Trophoblast cell (in vitro differentiated cells and primary cell): Measurements from ENCODE around the gene UGCG.
"Not testable (repeated sequence)": the region's sequence is repeated elsewhere in the genome, so short reads cannot be mapped to it uniquely, and the experiment has no call there.

Experiments used
- DNase-seq, 2 donors: peaks; one replicate each; pipeline ENCODE4 v3.0.0-alpha.2; 2016
- H2AFZ ChIP-seq: 2 replicates; pipeline ENCODE4 v1.6.1; 2013; ENCODE audit warnings: low read length, moderate library complexity, mild to moderate bottlenecking; ENCODE audit not compliant: insufficient read depth, poor library complexity
- H2AK5ac ChIP-seq: 2 replicates; pipeline ENCODE4 v1.6.1; 2013; ENCODE audit warnings: mild to moderate bottlenecking, low read length
- H2BK120ac ChIP-seq: 2 replicates; pipeline ENCODE4 v1.6.1; 2013; ENCODE audit warnings: low read length, mild to moderate bottlenecking, moderate library complexity; ENCODE audit not compliant: insufficient read depth, poor library complexity
- H2BK12ac ChIP-seq: 2 replicates; pipeline ENCODE4 v1.6.1; 2013; ENCODE audit warnings: mild to moderate bottlenecking, low read length, moderate library complexity
- H2BK5ac ChIP-seq: 2 replicates; pipeline ENCODE4 v1.6.1; 2013; ENCODE audit warnings: low read length, low read depth, moderate library complexity, mild to moderate bottlenecking; ENCODE audit not compliant: poor library complexity
- H3K14ac ChIP-seq: 2 replicates; pipeline ENCODE4 v1.6.1; 2013; ENCODE audit warnings: mild to moderate bottlenecking, low read length
- H3K18ac ChIP-seq: 2 replicates; pipeline ENCODE4 v1.6.1; 2013; ENCODE audit warnings: mild to moderate bottlenecking, low read length
- H3K23ac ChIP-seq: 2 replicates; pipeline ENCODE4 v1.6.1; 2013; ENCODE audit warnings: low read length
- H3K27ac ChIP-seq: 2 replicates; pipeline ENCODE4 v1.5.1; 2013; ENCODE audit warnings: low read depth, mild to moderate bottlenecking, inconsistent platforms, low read length, moderate library complexity
- H3K27me3 ChIP-seq: 2 replicates; pipeline ENCODE4 v1.6.1; 2013; ENCODE audit warnings: inconsistent platforms, mild to moderate bottlenecking, low read length, moderate library complexity; ENCODE audit not compliant: insufficient read depth
- H3K36me3 ChIP-seq, 2 experiments: 1 replicate in 1 of 2; 2 replicates in 1 of 2; pipeline ENCODE4 v1.6.1; 2013; ENCODE audit warnings: low read length in 2 of 2, mild to moderate bottlenecking in 2 of 2, moderate library complexity in 1 of 2; ENCODE audit not compliant: insufficient read depth in 2 of 2, control insufficient read depth in 1 of 2
- H3K4ac ChIP-seq: 2 replicates; pipeline ENCODE4 v1.6.1; 2013; ENCODE audit warnings: low read depth, mild to moderate bottlenecking, low read length, moderate library complexity
- H3K4me1 ChIP-seq, 2 experiments: 1 replicate in 1 of 2; 2 replicates in 1 of 2; pipeline ENCODE4 v1.6.1; 2013; ENCODE audit warnings: low read length in 2 of 2, mild to moderate bottlenecking in 2 of 2, moderate library complexity in 1 of 2; ENCODE audit not compliant: insufficient read depth in 2 of 2, control insufficient read depth in 1 of 2
- H3K4me2 ChIP-seq: 2 replicates; pipeline ENCODE4 v1.6.1; 2013; ENCODE audit warnings: inconsistent platforms, mild to moderate bottlenecking, low read length, moderate library complexity
- H3K4me3 ChIP-seq: 2 replicates; pipeline ENCODE4 v1.5.1; 2013; ENCODE audit warnings: mild to moderate bottlenecking, low read depth, low read length, inconsistent platforms
- H3K79me1 ChIP-seq: one replicate; pipeline ENCODE4 v1.6.1; 2013; ENCODE audit warnings: low read length
- H3K79me2 ChIP-seq: 2 replicates; pipeline ENCODE4 v1.6.1; 2013; ENCODE audit warnings: low read length, mild to moderate bottlenecking; ENCODE audit not compliant: control insufficient read depth, insufficient read depth, poor library complexity
- H3K9ac ChIP-seq: 2 replicates; pipeline ENCODE4 v1.6.1; 2013; ENCODE audit warnings: mild to moderate bottlenecking, low read length
- H3K9me3 ChIP-seq: 2 replicates; pipeline ENCODE4 v1.6.1; 2013; ENCODE audit warnings: low read depth, mild to moderate bottlenecking, control low read depth, inconsistent platforms, low read length; ENCODE audit not compliant: insufficient read depth
- H4K12ac ChIP-seq: 2 replicates; pipeline ENCODE4 v1.6.1; 2013; ENCODE audit warnings: low read depth, mild to moderate bottlenecking, low read length, moderate library complexity
- H4K8ac ChIP-seq: 2 replicates; pipeline ENCODE4 v1.6.1; 2013; ENCODE audit warnings: low read depth, mild to moderate bottlenecking, low read length, moderate library complexity
- H4K91ac ChIP-seq: one replicate; pipeline ENCODE4 v1.6.1; 2013; ENCODE audit warnings: low read depth, mild to moderate bottlenecking, low read length, moderate library complexity
- WGBS: extraction: QIAGEN DNeasy Blood & Tissue Kit; methylation state at CpG from one replicate; pipeline ENCODE4 v1.1.7; 2013; ENCODE audit warnings: missing lambda C conversion rate; ENCODE audit not compliant: insufficient read length, insufficient coverage; ENCODE audit errors: extremely low coverage; 5-methylcytosine and 5-hydroxymethylcytosine counted together

UGCG gene

DNA sequence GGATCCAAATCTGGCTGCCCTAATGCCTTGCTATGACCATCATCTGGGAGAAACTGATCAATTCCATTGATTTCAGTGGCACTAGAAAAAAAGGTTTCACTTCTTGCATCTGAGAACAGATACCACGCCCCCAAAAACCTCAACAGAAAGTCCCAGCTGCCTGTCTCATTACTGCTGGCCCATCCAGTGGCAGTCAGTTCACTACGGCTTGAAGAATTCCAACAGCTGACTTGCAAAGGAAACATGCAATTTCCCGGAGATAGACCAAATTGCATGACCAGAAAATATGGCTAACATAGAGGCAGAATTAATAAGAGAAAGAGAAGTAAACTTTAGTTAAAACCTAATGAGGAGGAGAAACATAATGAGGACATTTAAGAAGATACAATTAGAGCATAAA, 48.6 kb downstream of the UGCG start:
- H3K4me1 ChIP-seq = no peaks in the 10 kb centered on the region
- H3K9ac ChIP-seq = no peak overlapping the region
- no peaks in the 10 kb centered on the region for H3K79me2 ChIP-seq
- H3K36me3 ChIP-seq = no peaks in the 10 kb centered on the region
- no peak overlapping the region for H2AFZ ChIP-seq
- no peak overlapping the region for H2BK5ac ChIP-seq
- no peak overlapping the region for H2BK120ac ChIP-seq
- no peak overlapping the region for H4K91ac ChIP-seq
- no peaks in the 10 kb centered on the region for H3K27me3 ChIP-seq
- H3K4me3 ChIP-seq = no peak overlapping the region
- H4K8ac ChIP-seq = no peak overlapping the region
- peak; percentile 42 to 55 for DNase-seq
- H3K9me3 ChIP-seq = no peaks in the 10 kb centered on the region
- no peak overlapping the region for H2AK5ac ChIP-seq
- no peak overlapping the region for H4K12ac ChIP-seq
- no peak overlapping the region for H3K23ac ChIP-seq
- H3K18ac ChIP-seq = no peak overlapping the region
- no peak overlapping the region for H3K27ac ChIP-seq
- H3K14ac ChIP-seq = no peak overlapping the region
- no peak overlapping the region for H2BK12ac ChIP-seq
- no peaks in the 10 kb centered on the region for H3K79me1 ChIP-seq
- WGBS = no CpG with 5 or more reads among the region's 3 CpGs
- no peak overlapping the region for H3K4me2 ChIP-seq
- no peak overlapping the region for H3K4ac ChIP-seq

DNA sequence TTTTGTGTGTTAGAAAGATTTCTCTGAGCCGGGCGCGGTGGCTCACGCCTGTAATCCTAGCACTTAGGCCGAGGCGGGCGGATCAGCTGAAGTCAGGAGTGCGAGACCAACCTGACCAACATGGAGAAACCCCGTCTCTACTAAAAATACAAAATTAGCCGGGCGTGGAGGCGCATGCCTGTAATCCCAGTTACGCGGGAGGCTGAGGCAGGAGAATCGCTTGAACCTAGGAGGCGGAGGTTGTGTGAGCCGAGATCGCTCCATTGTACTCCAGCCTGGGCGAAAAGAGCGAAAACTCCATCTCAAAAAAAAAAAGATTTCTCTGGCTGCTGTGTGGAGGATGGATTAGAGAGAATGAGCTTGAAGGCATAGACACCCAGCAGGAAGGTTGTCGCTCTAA, 51.5 kb downstream of the UGCG start:
- not testable (repeated sequence) for H3K4ac ChIP-seq, H3K23ac ChIP-seq, H2AFZ ChIP-seq, H2BK5ac ChIP-seq, H3K4me3 ChIP-seq, H3K14ac ChIP-seq, H3K4me1 ChIP-seq, H2BK12ac ChIP-seq, H3K4me2 ChIP-seq, H4K91ac ChIP-seq, H3K79me2 ChIP-seq, H4K12ac ChIP-seq, H2AK5ac ChIP-seq, H3K27ac ChIP-seq, H2BK120ac ChIP-seq, H3K18ac ChIP-seq, H3K27me3 ChIP-seq, DNase-seq, H3K36me3 ChIP-seq, H3K9ac ChIP-seq, H3K79me1 ChIP-seq, H3K9me3 ChIP-seq, H4K8ac ChIP-seq
- WGBS = no CpG with 5 or more reads among the region's 21 CpGs

- Histone ChIP-seq H2AFZ (no peak overlapping the region), H3K18ac (no peak overlapping the region), H3K4me3 (no peak overlapping the region), H3K14ac (no peak overlapping the region), H3K4me1 (no peaks in the 10 kb centered on the region), H3K27ac (no peak overlapping the region), H4K91ac (no peak overlapping the region), H3K27me3 (no peaks in the 10 kb centered on the region), H4K8ac (no peak overlapping the region), H3K9me3 (no peaks in the 10 kb centered on the region), H3K4ac (no peak overlapping the region), H3K23ac (no peak overlapping the region), H3K36me3 (no peaks in the 10 kb centered on the region), H4K12ac (no peak overlapping the region), H3K9ac (no peak overlapping the region), H3K79me1 (no peaks in the 10 kb centered on the region), H2BK120ac (no peak overlapping the region), H2AK5ac (no peak overlapping the region), H3K79me2 (no peaks in the 10 kb centered on the region), H3K4me2 (no peak overlapping the region), H2BK12ac (no peak overlapping the region), H2BK5ac (no peak overlapping the region)
- DNase-seq = no peak
- no CpG with 5 or more reads among the region's 2 CpGs for WGBS
Observed at GRCh38 chr9:111948951-111949350, 52.3 kb downstream of the UGCG start.

DNA sequence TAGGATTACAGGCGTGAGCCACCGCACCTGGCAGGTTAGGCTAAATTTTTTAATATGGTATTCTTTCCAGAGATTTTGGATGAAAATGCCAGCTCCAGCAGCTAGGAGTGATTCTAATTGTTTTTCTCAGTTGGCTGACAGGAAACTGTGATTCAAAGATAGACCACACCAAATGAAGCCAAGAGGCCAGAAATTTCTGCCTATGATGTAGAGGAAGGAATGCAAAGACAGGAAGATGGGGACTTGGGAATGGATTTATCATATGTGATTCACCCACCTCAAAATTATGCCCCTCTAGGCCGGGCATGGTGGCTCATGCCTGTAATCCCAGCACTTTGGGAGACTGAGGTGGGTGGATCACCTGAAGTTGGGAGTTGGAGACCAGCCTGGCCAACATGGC, 53.3 kb downstream of the UGCG start:
- Histone ChIP-seq H3K4me1 (no peaks in the 10 kb centered on the region), H3K9me3 (no peaks in the 10 kb centered on the region), H2BK120ac (no peak overlapping the region), H3K9ac (no peak overlapping the region), H3K36me3 (no peaks in the 10 kb centered on the region), H2AFZ (no peak overlapping the region), H4K12ac (no peak overlapping the region), H2AK5ac (no peak overlapping the region), H2BK5ac (no peak overlapping the region), H3K18ac (no peak overlapping the region), H3K79me1 (no peaks in the 10 kb centered on the region), H3K27ac (no peak overlapping the region), H3K4ac (no peak overlapping the region), H3K79me2 (no peaks in the 10 kb centered on the region), H4K8ac (no peak overlapping the region), H3K23ac (no peak overlapping the region), H2BK12ac (no peak overlapping the region), H3K4me3 (no peak overlapping the region), H3K27me3 (no peaks in the 10 kb centered on the region), H3K14ac (no peak overlapping the region), H4K91ac (no peak overlapping the region), H3K4me2 (no peak overlapping the region)
- DNase-seq = no peak
- no CpG with 5 or more reads among the region's 3 CpGs for WGBS
